Measurements from ENCODE around the gene SDC3. TPM values are rescaled to one million over a fixed set of nuclear protein-coding genes. Genes with fewer than 3 reads are reported as not detected.

Gene SDC3
- total RNA-seq, 4 donors from 2014 or later: 44.1 to 101 (median 56.5) TPM

DNA sequence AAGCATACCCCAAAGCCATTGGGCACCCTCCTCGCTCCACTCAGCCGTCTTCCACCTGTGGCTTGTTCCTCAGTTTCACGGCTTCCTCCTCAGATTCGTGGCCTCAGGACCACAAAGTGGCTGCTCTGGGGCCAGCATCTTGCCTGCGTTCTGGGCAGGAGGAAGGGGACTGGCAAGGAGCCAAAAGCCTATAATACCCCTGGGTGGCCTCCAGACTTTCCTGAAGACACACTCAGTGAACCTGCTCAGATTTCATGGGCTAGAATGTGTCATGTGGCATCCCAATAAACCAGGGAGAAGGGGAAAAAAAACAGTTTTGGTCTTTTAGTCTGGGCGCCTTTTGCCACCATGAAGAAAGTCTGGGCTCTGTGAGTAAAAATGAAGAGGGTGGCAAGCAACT, 62.0 kb downstream of the SDC3 start:
- H3K9me3 ChIP-seq: no peaks in the 10 kb centered on the region
- no peaks in the 10 kb centered on the region for H3K36me3 ChIP-seq
- 96% methylated on average over 6 of the region's 6 CpGs for WGBS
- intact Hi-C loops (cut with DNase I): no loop called here
- no peak overlapping the region for H3K4me3 ChIP-seq
- H3K4me1 ChIP-seq: peaks cover 14 to 36% (median 30%) of the 10 kb centered on the region in 4 donors
- TF ChIP-seq POLR2A (IDR thresholded peaks at IDR 0.05; ENCODE audit: low read depth): no peak
- TF ChIP-seq EP300 (IDR thresholded peaks at IDR 0.05): no peak
- TF ChIP-seq, protein P1, sequence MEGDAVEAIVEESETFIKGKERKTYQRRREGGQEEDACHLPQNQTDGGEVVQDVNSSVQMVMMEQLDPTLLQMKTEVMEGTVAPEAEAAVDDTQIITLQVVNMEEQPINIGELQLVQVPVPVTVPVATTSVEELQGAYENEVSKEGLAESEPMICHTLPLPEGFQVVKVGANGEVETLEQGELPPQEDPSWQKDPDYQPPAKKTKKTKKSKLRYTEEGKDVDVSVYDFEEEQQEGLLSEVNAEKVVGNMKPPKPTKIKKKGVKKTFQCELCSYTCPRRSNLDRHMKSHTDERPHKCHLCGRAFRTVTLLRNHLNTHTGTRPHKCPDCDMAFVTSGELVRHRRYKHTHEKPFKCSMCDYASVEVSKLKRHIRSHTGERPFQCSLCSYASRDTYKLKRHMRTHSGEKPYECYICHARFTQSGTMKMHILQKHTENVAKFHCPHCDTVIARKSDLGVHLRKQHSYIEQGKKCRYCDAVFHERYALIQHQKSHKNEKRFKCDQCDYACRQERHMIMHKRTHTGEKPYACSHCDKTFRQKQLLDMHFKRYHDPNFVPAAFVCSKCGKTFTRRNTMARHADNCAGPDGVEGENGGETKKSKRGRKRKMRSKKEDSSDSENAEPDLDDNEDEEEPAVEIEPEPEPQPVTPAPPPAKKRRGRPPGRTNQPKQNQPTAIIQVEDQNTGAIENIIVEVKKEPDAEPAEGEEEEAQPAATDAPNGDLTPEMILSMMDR (IDR thresholded peaks at IDR 0.05): no peak
- TF ChIP-seq POLR2AphosphoS5 (IDR thresholded peaks at IDR 0.05): no peak
- no peak for DNase-seq (ENCODE audit: extremely low spot score)
- no peaks in the 10 kb centered on the region for H3K27me3 ChIP-seq
- peak overlapping the region; percentile 41 to 66 (median 50) for H3K27ac ChIP-seq (replicated peaks in 1 of 4)

DNA sequence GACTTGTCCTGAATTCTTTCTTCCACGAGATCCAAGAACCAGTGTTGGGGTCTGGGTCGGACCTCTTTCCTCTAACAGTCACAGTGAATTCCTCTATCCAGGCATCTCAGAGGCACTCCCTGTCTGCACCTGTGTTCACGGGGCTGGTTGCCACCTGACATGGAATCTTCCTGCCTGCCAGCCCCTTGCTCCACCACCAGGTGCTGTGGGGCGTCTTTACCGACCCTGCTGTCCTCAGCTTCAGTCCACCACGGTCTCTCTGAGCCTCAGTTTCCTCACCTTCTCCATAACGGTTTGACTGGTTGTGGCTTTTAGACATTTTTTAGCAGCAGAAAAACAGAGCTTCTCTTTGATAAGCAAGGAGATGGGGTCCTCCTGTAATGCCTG, 62.7 kb downstream of the SDC3 start:
- intact Hi-C loops (cut with DNase I): no loop called here

DNA sequence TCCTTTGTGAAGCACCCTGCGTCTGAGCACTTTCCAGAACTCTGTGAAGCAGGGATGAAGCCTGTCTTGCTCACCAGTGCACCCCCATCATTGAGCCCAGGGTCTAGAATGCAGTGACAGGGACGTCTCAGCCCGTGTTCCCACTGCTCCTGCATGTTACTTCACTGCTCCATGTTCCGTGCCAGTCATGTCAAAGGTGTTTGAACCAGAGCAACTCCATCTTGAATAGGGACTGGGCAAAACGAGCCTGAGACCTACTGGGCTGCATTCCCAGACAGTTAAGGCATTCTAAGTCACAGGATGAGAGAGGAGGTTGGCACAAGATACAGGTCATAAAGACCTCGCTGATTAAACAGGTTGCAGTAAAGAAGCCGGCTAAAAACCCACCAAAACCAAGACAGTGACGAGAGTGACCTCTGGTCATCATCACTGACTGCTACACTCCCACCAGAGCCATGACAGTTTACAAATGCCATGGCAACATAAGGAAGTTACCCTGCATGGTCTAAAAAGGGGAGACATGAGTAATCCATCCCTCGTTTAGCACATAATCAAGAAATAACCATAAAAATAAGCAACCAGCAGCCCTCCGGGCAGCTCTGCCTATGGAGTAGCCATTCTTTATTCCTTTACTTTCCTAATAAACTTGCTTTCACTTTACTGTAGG, 63.2 kb downstream of the SDC3 start:
- no peak for DNase-seq (ENCODE audit: extremely low spot score)
- 53% methylated on average over 7 of the region's 10 CpGs for WGBS
- Histone ChIP-seq H3K27me3 (no peaks in the 10 kb centered on the region), H3K27ac (replicated peaks in 1 of 4) (no peak overlapping the region), H3K4me3 (no peak overlapping the region), H3K9me3 (no peaks in the 10 kb centered on the region), H3K36me3 (no peaks in the 10 kb centered on the region), H3K4me1 (peaks cover 25 to 45% (median 41%) of the 10 kb centered on the region in 4 donors)
- TF ChIP-seq, protein P1 (IDR thresholded peaks at IDR 0.05): no peak
- no peak for TF ChIP-seq POLR2A (IDR thresholded peaks at IDR 0.05; ENCODE audit: low read depth)
- TF ChIP-seq EP300 (IDR thresholded peaks at IDR 0.05): no peak
- TF ChIP-seq POLR2AphosphoS5 (IDR thresholded peaks at IDR 0.05): no peak
- intact Hi-C loops (cut with DNase I): no loop called here

More for the DNA sequence above, 62.7 kb downstream of the SDC3 start:
- no peaks in the 10 kb centered on the region for H3K27me3 ChIP-seq
- H3K4me3 ChIP-seq: no peak overlapping the region
- no peak for DNase-seq (ENCODE audit: extremely low spot score)
- no peak overlapping the region for H3K27ac ChIP-seq (replicated peaks in 1 of 4)
- 75% methylated on average over 6 of the region's 7 CpGs for WGBS
- H3K36me3 ChIP-seq: no peaks in the 10 kb centered on the region
- TF ChIP-seq, protein P1 (IDR thresholded peaks at IDR 0.05): no peak
- TF ChIP-seq EP300 (IDR thresholded peaks at IDR 0.05) (no peak), POLR2A (IDR thresholded peaks at IDR 0.05; ENCODE audit: low read depth) (no peak), POLR2AphosphoS5 (IDR thresholded peaks at IDR 0.05) (no peak)
- H3K9me3 ChIP-seq: no peaks in the 10 kb centered on the region
- peaks cover 20 to 41% (median 36%) of the 10 kb centered on the region in 4 donors for H3K4me1 ChIP-seq

DNA sequence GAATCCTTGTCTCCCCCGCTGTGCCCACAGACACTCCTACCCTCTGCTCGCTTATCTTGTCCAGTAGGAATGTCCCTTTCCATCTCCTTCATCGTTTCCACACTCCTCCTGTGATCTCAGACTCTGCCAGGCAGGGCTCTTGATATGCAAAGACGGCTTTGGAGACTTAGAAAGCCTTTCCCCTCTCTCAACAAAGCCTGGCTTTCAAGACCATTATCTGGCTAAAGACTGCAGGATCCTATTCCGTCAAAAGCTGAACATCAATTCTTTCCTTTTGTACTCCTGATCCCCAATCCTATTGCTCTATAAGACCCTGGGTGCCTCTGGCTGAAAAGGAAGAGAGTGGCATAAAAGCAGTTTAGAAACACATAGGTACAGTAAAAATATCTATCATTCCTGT, 63.9 kb downstream of the SDC3 start:
- Histone ChIP-seq H3K27me3 (no peaks in the 10 kb centered on the region), H3K4me3 (no peak overlapping the region), H3K36me3 (no peaks in the 10 kb centered on the region), H3K4me1 (peaks cover 27 to 45% (median 42%) of the 10 kb centered on the region in 4 donors), H3K27ac (replicated peaks in 1 of 4) (no peak overlapping the region), H3K9me3 (no peaks in the 10 kb centered on the region)
- intact Hi-C loops (cut with DNase I): no loop called here
- DNase-seq (ENCODE audit: extremely low spot score): no peak
- WGBS: 72% methylated on average over 5 of the region's 5 CpGs
- no peak for TF ChIP-seq EP300 (IDR thresholded peaks at IDR 0.05)
- no peak for TF ChIP-seq POLR2A (IDR thresholded peaks at IDR 0.05; ENCODE audit: low read depth)
- TF ChIP-seq, protein P1 (IDR thresholded peaks at IDR 0.05): no peak
- no peak for TF ChIP-seq POLR2AphosphoS5 (IDR thresholded peaks at IDR 0.05)

Data from esophagus muscularis mucosa (tissue), 4 donors.